ENCODE data around the gene IQGAP3.
"Not testable (repeated sequence)": the region's sequence is repeated elsewhere in the genome, so short reads cannot be mapped to it uniquely, and the experiment has no call there.

IQGAP3 gene

GRCh38 chr1:156571919-156572662 is at the start of gene IQGAP3:
Gene IQGAP3 (minus strand): TSS chr1:156572565. CDS start chr1:156572529, 36 bp downstream.
- DNase-seq (ENCODE audit: extremely low read depth in 1 of 2, low read depth in 1 of 2): peak; percentile 27 to 49

- no peak for DNase-seq (ENCODE audit: extremely low read depth in 1 of 2, low read depth in 1 of 2)
Measured at GRCh38 chr1:156619582-156619955, 47.2 kb upstream of the IQGAP3 start.

GRCh38 chr1:156618853-156619581 is 46.7 kb upstream of the IQGAP3 start, which contains the start of gene HAPLN2:
Gene HAPLN2 (plus strand): TSS chr1:156619415. CDS start chr1:156623491, 4,076 bp downstream.
- DNase-seq (ENCODE audit: extremely low read depth in 1 of 2, low read depth in 1 of 2): no peak

DNA sequence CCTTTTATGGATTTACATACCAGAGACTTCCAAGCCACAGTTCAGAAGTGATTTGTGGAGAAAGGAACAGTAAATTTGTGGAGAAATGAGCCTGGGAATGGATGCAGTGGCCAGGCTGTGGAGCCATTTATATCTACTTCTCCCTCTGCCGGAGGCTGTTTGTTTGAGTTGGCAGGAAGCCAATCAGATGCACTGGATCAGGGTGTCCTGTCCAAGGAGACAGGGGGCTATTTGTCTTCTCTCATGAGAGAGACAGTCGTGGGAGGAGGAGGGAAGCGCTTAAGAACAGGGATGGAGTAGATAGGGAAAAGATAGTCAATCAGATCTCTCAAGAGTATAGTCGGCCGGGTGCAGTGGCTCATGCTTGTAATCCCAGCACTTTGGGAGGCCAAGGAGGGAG is 44.1 kb upstream of the IQGAP3 start:
- DNase-seq (ENCODE audit: extremely low read depth in 1 of 2, low read depth in 1 of 2): no peak

- no peak for DNase-seq (ENCODE audit: extremely low read depth in 1 of 2, low read depth in 1 of 2)
Measured at GRCh38 chr1:156615946-156616345, 43.6 kb upstream of the IQGAP3 start.

GRCh38 chr1:156612666-156613065 is 40.3 kb upstream of the IQGAP3 start:
- no peak for DNase-seq (ENCODE audit: extremely low read depth in 1 of 2, low read depth in 1 of 2)

DNA sequence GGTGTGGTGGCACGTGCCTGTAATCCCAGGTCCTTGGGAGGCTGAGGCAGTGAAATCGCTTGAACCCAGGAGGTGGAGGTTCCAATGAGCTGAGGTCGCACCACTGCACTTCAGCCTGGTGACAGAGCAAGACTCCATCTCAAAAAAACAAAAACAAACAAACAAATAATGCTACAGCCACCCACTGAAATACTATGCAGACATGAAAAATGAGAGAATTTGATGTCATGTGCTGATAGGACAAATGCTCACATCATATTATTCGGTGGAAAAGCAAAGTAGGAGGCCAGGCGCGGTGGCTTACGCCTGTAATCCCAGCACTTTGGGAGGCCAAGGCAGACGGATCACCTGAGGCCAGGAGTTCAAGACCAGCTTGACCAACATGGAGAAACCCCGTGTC is 37.7 kb upstream of the IQGAP3 start:
- DNase-seq (ENCODE audit: extremely low read depth in 1 of 2, low read depth in 1 of 2): not testable (repeated sequence)

DNA sequence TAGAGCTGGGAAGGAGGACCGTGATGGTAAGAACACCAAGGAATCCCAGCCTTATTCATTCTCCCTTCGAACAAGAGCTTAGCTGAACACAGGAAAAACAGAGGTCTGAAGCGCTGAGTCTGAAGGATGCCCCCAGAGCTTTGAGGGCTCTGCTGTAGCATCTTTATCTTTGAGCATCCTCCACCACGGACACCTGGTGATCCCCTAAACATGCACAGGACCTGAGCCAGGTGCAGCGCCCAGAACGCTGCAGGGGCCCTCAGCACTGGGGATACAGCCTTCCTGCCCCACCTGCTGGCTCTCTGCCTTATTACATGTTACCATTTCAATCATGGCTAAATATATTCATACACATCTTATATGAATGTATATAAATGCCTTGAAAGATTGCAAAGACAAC is 36.6 kb upstream of the IQGAP3 start:
- DNase-seq (ENCODE audit: extremely low read depth in 1 of 2, low read depth in 1 of 2): peak in 1 of 2 donors; percentile 37

GRCh38 chr1:156608036-156608674 is 35.8 kb upstream of the IQGAP3 start:
- DNase-seq (ENCODE audit: extremely low read depth in 1 of 2, low read depth in 1 of 2): no peak

DNA sequence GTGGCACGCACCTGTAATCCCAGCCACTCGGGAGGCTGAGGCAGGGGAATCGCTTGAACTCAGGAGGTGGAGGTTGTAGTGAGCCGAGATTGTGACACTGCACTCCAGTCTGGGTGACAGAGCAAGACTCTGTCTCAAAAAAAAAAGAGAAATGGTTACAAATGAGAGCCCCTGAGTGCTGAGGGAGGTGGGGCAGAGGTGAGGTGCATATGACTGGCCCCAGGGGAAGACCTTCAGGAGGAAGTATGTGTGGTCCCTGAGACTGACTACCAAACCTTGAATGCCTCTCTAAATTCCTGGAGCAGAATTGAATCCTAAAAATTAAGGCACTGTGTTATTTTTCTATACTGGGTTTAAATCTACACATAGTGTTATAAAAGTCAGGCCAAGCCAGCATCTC is 35.0 kb upstream of the IQGAP3 start:
- DNase-seq (ENCODE audit: extremely low read depth in 1 of 2, low read depth in 1 of 2): not testable (repeated sequence)

DNA sequence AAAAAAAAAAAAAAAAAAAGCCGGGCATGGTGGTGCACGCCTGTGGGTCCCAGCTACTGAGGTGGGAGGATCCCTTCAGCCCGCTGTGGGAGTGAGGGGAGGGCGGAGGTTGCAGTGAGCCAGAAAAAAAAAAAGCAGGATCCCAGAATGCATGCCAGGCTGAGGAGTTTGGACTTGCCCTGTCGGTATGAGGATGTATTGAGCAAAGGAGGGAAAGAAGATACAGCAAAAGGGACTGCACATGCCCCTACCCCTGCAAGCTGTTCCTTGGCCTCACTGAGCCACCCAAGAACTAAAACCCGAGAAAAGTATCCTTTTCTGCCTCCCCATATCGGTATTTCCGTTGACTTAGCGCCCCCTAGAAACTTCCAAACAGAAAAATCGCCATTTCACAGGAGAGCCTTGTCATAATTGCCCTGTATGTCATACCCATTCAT is 30.2 kb upstream of the IQGAP3 start:
- no peak for DNase-seq (ENCODE audit: extremely low read depth in 1 of 2, low read depth in 1 of 2)

- no peak for DNase-seq (ENCODE audit: extremely low read depth in 1 of 2, low read depth in 1 of 2)
Measured at GRCh38 chr1:156601892-156602291, 29.5 kb upstream of the IQGAP3 start.

DNA sequence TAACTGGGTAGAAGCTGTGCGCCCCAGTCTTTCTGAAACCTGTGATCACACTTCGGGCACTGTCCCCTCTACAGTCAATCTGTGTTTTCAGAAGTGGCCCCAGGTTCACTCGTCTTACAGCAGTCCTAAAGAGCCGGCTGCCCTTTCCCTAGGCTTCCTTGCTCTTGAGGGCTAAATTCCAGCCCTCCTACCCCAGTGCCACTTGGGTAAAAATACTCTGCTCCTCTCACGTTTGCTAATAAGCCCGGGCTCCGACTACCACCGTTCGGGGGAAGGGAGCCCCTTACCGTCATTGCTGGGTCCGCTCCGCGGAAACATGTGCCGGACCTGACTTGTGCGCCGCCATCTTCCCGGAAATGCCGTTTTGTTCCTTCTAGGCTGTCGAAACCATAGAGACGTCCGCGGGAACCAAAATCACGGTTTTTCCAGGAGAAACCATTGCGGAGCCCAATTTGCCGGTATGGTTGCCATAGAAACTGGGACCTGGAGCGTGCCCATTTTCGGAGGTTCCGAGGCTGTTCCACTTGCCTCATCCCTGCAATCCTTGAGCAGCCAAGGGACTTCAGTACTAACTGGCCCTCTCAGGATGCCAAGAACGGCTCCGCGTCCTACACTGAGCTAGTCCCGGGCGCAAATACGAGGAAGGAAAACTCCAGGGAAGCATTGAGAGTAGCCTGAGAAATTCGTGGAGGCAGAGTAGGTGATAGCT is 28.9 kb upstream of the IQGAP3 start, which contains the start of gene GPATCH4:
TSS of gene GPATCH4 (minus strand) at position 358 of the 709 bp plus-strand sequence.
- peak; percentile 54 for DNase-seq (ENCODE audit: extremely low read depth in 1 of 2, low read depth in 1 of 2)

GRCh38 chr1:156600733-156601121 is 28.4 kb upstream of the IQGAP3 start:
- DNase-seq (ENCODE audit: extremely low read depth in 1 of 2, low read depth in 1 of 2): no peak

GRCh38 chr1:156599811-156600210 is 27.4 kb upstream of the IQGAP3 start:
- DNase-seq (ENCODE audit: extremely low read depth in 1 of 2, low read depth in 1 of 2): no peak

- no peak for DNase-seq (ENCODE audit: extremely low read depth in 1 of 2, low read depth in 1 of 2)
Measured at GRCh38 chr1:156598731-156599432, 26.5 kb upstream of the IQGAP3 start.

DNA sequence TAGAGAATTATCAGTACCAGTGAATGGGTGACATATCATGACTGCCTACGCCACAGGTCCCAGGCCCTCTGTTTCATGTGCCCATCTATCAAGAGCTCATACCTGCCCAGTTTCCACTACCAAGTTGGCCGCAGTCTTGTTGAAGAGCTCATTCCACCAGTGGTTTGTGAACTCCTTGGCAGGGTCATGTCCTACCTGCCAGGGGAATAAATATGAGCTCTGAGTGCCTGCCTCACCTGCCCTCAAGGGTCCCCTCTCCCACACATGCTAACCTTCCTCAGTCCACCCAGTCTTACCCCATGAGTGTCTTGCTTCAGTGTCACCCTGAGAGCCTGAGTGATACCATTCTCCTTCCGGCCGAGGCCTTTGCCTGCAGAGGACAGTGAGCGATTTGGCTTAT is 25.8 kb upstream of the IQGAP3 start:
- DNase-seq (ENCODE audit: extremely low read depth in 1 of 2, low read depth in 1 of 2): no peak

DNA sequence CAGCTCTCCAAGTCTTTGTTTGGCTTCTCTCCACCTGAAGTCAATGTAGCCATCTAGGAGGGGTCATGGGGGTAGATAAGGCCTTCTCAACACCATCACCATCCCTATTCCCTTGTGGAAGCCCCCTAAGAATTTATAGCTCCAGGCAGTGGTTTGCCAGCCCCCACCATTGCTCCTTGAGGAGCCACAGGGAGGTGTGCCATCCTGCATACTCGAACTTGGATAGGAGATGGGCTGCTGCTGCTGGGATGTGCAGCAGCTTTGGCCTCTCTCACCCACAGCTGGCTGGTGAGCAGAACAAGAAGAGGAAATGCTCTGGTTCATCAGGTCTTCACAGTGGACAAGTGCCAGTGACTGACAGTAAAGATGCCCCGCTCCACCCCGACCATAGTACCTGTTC is 24.1 kb upstream of the IQGAP3 start:
- DNase-seq (ENCODE audit: extremely low read depth in 1 of 2, low read depth in 1 of 2): no peak

GRCh38 chr1:156595016-156595415 is 22.7 kb upstream of the IQGAP3 start:
- DNase-seq (ENCODE audit: extremely low read depth in 1 of 2, low read depth in 1 of 2): no peak

DNA sequence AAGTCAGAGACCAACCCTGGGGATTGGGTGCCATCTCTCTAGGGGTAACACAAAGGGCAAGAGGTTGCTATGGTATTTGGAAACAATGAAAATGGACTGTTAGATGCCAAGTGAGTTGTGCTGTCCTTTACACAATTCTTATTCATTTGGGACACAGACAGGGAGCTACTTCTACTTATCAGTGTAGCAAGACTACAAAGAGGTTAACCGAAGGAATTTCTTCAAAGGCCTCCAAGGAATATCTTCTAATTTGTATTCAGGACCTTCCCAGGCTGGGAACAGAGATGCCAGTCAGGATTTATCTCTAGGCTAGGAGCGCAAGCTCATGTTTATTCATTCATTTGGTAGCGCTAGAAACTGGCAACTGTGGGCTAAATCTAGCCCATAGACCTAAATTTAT is 21.8 kb upstream of the IQGAP3 start:
- no peak for DNase-seq (ENCODE audit: extremely low read depth in 1 of 2, low read depth in 1 of 2)

- DNase-seq (ENCODE audit: extremely low read depth in 1 of 2, low read depth in 1 of 2): no peak
Measured at GRCh38 chr1:156593661-156593989, 21.3 kb upstream of the IQGAP3 start.

Data from activated CD8-positive, alpha-beta memory T cell treated with anti-CD3 and anti-CD28 coated beads for 1 hour (primary cell).